Stimulated activated CD4-positive, alpha-beta T cell treated with anti-CD3 and anti-CD28 coated beads, Interleukin-4, amount 100 ng/mL, for 1 hour (primary cell): ENCODE measurements around the gene ADRA2C.

Experiments used
- DNase-seq: peaks from one replicate; pipeline ENCODE4 v3.0.0-alpha.2; 2020

The ADRA2C gene

DNA sequence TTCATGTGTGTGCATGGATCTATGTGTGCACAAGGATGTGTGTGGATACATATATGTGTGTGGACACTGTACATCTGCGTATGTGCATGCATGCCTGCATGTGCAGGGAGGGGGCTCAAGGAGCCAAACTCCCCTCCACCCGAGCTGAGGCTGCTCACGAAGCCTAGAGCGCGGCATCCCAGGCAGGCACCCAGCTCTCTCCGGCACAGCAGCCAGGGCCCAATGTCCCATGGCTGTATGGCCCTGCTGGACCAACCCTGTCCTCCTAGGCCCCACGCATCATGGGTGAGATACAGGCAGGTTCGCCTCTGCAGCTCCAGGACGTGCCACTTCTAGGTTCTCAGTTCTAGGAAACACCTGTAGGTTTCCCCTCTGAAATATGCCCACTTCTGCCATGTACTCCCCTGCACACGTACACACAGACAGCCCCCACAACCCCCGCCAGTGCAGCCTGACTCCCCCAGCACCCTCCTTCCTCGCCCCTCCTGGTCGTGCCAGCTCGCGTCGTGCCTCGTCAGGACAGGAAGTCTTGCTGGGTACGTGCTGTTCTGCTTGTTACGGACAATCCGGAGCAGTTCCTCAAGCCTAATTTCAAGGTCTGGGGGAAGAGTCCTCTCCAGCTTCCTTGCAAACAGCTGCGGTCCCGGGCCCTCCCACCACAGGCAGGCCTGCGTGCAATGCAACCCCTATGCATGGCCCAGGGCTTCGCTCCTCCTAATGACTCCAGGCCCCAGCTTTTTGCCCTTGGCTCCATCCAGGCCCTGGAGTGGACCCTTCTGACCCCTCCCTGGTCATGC is 3.2 kb upstream of the ADRA2C start:
- DNase-seq: no peak

- DNase-seq: no peak
These were observed 732 bp upstream of the ADRA2C start for GRCh38 chr4:3765271-3766035.

DNA sequence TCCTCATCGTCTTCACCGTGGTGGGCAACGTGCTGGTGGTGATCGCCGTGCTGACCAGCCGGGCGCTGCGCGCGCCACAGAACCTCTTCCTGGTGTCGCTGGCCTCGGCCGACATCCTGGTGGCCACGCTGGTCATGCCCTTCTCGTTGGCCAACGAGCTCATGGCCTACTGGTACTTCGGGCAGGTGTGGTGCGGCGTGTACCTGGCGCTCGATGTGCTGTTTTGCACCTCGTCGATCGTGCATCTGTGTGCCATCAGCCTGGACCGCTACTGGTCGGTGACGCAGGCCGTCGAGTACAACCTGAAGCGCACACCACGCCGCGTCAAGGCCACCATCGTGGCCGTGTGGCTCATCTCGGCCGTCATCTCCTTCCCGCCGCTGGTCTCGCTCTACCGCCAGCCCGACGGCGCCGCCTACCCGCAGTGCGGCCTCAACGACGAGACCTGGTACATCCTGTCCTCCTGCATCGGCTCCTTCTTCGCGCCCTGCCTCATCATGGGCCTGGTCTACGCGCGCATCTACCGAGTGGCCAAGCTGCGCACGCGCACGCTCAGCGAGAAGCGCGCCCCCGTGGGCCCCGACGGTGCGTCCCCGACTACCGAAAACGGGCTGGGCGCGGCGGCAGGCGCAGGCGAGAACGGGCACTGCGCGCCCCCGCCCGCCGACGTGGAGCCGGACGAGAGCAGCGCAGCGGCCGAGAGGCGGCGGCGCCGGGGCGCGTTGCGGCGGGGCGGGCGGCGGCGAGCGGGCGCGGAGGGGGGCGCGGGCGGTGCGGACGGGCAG is 792 bp downstream of the ADRA2C start:
- DNase-seq: no peak

- no peak for DNase-seq
These were observed 1.5 kb downstream of the ADRA2C start for GRCh38 chr4:3767570-3768288.

DNA sequence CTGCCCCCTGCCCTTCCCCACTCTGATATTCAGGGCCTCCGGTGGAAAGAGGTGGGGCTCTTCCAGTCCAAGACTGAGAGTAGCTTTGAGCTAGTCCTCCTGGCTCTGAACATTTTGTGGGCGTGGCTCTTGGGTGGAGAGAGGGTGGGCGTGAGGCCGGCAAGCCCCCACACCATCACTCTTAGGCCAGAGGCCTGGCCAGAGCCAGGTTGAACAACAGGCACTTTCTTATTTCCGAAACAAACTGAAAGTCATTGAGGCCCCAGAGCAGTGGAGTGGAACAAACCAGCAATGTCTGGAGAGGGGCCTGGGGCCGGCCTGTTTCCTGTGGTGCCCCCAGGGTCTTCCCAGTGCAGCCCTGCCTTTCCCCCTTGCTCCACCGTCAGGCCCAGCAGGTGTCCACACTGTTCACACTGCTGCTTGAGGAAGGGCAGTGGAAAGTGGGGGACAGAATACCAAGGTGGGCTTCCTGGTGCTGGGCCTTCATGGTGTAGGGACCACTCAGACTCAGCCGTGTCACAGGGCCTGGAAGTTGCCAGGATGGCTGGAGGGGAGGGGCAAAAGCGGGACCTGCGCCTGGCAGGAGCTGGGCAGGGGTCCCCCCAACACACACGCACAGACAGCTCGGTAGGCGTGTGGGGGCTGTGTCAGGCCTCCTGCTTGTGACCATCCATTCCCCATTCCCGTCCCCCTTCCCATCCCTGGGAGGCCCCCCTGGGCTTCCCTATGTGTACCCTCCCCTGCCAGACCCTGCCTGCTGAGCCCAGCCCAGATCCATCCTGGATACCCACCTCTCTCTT is 2.9 kb downstream of the ADRA2C start:
- no peak for DNase-seq

GRCh38 chr4:3769642-3770184 is 3.5 kb downstream of the ADRA2C start:
- no peak for DNase-seq

DNA sequence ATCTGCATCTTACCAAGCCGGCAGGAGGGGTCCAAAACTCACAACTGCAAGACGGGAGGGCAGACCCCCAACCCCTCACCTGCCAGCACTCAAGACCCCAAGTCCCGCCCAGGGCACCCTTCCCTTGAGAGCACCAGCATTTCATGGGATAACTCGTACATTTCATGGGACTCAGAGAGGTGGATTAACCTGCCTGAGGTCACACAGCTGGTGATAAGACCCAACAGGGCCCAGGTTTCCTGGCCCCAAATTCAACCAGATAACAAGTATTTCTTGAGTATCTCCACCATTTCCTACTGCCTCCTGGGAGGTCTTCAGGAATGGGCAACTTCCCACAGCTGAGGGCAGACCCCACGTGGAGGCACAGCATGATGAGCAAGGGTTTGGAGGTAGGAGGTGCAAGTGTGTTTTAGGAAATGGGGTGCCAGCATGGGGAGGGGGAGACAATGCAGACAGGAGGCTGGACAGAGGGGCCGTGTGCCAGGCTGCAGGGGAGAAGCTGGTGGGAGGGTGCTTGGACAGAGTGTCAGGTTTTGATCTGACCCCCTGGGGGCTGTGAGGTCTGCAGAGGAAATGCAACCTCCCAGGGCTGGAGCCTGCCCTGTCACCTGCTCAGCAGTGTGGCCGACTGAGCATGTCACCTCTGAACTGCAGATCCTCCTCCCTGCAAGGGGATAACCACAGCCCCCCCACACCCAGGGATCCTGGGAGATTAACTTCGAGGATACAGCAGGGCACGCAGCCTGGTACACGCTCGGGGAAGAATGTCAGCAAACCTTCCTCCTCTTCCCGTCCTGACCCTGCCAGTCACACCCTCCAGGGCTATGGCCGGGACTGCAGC is 4.4 kb downstream of the ADRA2C start:
- DNase-seq: no peak

GRCh38 chr4:3771164-3771809 is 5.1 kb downstream of the ADRA2C start:
- DNase-seq: no peak

DNA sequence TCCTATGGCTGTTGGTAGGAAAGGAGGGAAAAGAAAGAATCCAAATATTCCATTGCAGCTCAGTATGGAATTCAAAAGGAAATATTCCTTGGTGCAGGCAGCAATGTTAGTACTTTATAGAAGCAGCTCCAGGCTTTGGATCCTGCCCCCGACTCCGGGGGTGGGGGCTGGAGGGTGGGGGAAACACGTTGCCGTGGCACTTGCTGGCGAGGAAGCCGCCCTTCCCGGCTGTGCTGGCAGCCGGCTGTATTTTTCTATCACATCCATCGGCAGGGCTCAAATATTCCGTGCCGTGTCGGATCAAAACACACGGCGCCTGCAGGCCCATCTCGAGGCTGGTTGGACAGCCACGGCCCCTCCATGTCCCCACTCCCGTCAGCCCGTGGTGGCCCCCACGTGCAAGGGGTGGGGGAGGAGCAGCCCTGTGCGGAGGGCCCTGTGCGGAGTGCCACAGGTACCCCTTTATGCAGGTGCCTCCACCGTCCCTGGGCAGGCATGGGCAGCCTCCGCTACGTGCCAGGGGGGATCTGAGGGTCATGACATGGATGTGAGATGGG is 5.8 kb downstream of the ADRA2C start:
- DNase-seq: no peak

DNA sequence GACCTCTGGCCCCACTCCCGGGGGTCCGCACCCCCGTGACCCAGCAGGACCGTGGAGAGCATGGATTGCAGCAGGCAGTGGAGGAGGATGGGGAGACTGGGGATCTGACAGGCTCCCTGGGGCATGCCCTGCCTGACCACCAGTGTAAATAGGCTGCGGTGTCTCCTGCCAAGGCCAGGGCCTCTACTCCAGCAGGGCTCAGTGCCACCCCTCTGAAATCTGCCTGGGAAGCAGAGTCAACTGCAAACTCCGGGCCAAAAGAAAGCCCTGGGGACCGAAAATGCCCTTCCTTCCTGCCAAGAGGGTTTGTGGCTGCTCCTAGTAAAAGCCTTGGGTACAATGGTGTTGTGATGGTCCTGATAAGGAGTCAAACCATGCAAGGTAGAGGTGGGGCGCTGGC is 6.4 kb downstream of the ADRA2C start:
- no peak for DNase-seq

GRCh38 chr4:3773552-3774001 is 7.4 kb downstream of the ADRA2C start:
- no peak for DNase-seq

DNA sequence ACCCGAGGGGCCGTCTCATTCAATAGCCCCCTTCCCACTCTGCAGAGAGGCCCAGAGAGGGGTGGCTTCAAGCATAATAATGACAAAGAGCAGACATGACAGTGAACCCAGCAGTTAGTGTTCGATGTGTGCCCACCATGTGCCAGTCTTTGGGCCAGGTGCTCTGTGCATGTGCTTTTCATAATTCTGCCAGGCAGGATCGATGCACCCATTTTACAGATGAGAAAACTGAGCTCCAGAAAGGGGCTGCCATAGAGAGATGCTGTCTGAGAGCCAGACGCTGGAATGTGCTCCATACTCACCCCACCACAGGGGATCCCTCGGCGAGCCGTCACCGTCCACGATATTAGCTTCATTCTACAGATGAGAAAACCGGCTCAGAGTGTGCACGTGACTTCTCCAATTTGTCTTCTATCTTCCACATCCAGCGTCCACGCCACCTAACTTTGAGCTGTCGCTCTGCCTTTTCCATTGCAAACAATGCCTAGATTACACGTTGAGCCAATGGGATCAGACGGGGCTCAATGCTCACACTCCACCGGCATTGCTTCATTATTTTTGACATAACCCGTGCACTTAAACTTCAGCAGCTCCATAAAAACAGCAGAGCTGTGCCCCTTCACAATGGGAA is 8.2 kb downstream of the ADRA2C start:
- DNase-seq: no peak

- no peak for DNase-seq
These were observed 8.8 kb downstream of the ADRA2C start for GRCh38 chr4:3775005-3775404.

GRCh38 chr4:3775576-3775975 is 9.4 kb downstream of the ADRA2C start:
- no peak for DNase-seq

- no peak for DNase-seq
These were observed 10.2 kb downstream of the ADRA2C start for GRCh38 chr4:3776166-3777032.

DNA sequence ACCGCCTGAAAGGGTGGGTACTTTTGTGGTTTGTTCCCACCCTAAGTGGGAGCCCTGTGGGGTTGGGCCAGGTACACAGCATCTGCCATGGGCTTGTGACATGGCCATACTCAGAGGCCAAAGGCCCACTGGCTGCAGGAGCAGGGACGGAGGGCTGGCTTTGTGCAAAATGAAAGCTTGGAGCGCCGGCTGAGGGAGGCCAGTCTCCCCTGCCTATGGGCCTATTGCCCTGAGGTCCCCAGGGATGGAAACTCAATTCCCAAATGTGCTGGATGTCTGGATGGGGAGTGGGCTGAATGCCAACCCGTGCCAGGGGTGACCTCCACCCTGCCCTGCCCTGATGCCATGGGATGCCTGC is 10.8 kb downstream of the ADRA2C start:
- DNase-seq: no peak

GRCh38 chr4:3777669-3778068 is 11.5 kb downstream of the ADRA2C start:
- no peak for DNase-seq

DNA sequence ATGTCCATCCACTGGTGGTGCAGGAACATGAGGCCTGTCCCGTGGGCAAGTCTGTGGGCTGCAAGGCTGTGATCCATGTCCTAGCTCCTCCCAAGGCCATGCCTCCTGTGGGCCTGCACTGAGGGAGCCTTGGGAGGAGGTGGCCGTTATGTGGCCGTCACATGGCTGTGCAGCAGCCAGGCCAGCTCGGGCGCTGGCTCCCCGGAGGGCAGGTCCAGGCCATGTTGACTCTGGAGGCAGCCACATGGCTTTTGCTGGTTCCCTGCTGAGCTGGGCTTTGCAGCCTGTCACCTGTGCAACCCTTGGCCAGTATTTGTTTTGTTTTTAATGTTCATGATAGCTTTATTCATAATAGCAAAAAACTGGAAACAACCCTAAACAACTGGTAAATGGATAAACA is 13.3 kb downstream of the ADRA2C start:
- DNase-seq: no peak
